HL-60 (cell line): ENCODE data around the gene PNN.

Source experiments
- GABPA ChIP-seq: IDR thresholded peaks from 2 replicates; pipeline ENCODE4 v1.6.1; 2012; ENCODE audit warnings: low read depth
- POLR2AphosphoS5 ChIP-seq: IDR thresholded peaks from 2 replicates; pipeline ENCODE4 v1.6.1; 2012; ENCODE audit warnings: low read depth
- SPI1 ChIP-seq: IDR thresholded peaks from 2 replicates; pipeline ENCODE4 v1.6.1; 2012; ENCODE audit warnings: low read depth, mild to moderate bottlenecking, borderline replicate concordance
- TF ChIP-seq, protein P1 (sequence below): IDR thresholded peaks from one replicate; pipeline ENCODE4 v1.5.1; 2011; ENCODE audit warnings: low read length, control low read depth, inconsistent platforms; ENCODE audit not compliant: insufficient read depth
- TF ChIP-seq, protein P2 (sequence below): IDR thresholded peaks from 2 replicates; pipeline ENCODE4 v1.6.1; 2012; ENCODE audit warnings: low read depth; ENCODE audit not compliant: insufficient replicate concordance

DNA sequence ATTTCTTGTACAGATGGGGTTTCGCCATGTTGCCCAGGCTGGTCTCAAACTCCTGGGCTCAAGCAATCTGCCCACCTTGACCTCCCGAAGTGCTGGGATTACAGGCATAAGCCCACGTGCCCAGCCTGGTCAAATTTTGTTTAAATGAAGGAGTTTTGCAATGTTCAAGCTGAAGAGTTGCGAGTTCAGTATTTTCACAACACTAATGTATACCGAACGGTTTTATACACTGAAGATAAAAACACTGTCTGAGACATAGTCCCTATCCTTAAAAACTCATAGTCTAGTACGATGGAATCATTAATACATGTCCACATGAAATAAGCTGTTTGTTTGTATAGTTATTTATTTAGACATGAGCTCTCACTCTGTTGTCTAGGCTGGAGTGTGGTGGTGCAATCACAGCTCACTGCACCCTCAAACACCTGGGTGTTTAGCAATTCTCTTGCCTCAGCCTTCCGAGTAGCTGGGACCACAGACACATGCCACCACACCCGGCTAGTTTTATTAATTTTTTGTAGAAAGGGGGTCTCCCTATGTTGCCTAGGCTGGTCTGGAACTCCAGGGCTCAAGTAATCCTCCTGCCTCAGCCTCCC is 20.4 kb upstream of the PNN start:
- TF ChIP-seq, protein P1, sequence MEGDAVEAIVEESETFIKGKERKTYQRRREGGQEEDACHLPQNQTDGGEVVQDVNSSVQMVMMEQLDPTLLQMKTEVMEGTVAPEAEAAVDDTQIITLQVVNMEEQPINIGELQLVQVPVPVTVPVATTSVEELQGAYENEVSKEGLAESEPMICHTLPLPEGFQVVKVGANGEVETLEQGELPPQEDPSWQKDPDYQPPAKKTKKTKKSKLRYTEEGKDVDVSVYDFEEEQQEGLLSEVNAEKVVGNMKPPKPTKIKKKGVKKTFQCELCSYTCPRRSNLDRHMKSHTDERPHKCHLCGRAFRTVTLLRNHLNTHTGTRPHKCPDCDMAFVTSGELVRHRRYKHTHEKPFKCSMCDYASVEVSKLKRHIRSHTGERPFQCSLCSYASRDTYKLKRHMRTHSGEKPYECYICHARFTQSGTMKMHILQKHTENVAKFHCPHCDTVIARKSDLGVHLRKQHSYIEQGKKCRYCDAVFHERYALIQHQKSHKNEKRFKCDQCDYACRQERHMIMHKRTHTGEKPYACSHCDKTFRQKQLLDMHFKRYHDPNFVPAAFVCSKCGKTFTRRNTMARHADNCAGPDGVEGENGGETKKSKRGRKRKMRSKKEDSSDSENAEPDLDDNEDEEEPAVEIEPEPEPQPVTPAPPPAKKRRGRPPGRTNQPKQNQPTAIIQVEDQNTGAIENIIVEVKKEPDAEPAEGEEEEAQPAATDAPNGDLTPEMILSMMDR: no peak
- TF ChIP-seq GABPA: no peak
- TF ChIP-seq, protein P2, sequence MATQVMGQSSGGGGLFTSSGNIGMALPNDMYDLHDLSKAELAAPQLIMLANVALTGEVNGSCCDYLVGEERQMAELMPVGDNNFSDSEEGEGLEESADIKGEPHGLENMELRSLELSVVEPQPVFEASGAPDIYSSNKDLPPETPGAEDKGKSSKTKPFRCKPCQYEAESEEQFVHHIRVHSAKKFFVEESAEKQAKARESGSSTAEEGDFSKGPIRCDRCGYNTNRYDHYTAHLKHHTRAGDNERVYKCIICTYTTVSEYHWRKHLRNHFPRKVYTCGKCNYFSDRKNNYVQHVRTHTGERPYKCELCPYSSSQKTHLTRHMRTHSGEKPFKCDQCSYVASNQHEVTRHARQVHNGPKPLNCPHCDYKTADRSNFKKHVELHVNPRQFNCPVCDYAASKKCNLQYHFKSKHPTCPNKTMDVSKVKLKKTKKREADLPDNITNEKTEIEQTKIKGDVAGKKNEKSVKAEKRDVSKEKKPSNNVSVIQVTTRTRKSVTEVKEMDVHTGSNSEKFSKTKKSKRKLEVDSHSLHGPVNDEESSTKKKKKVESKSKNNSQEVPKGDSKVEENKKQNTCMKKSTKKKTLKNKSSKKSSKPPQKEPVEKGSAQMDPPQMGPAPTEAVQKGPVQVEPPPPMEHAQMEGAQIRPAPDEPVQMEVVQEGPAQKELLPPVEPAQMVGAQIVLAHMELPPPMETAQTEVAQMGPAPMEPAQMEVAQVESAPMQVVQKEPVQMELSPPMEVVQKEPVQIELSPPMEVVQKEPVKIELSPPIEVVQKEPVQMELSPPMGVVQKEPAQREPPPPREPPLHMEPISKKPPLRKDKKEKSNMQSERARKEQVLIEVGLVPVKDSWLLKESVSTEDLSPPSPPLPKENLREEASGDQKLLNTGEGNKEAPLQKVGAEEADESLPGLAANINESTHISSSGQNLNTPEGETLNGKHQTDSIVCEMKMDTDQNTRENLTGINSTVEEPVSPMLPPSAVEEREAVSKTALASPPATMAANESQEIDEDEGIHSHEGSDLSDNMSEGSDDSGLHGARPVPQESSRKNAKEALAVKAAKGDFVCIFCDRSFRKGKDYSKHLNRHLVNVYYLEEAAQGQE: no peak
- TF ChIP-seq POLR2AphosphoS5: peak; percentile 37; the same call in 1 of the 2 replicates
- no peak for TF ChIP-seq SPI1
